ENCODE measurements around the gene NDUFA8. TPM values are rescaled to one million over a fixed set of nuclear protein-coding genes. Genes with fewer than 3 reads are reported as not detected.

Gene NDUFA8
- total RNA-seq, 1 experiment from 2014 or later = 38.8 TPM

- H3K4me1 Mint-ChIP-seq (ENCODE audit: low read depth, unreplicated experiment) = no peaks in the 10 kb centered on the region
- no peak overlapping the region for H3K27ac Mint-ChIP-seq (ENCODE audit: unreplicated experiment)
- intact Hi-C loops (cut with micrococcal nuclease; ENCODE audit: unreplicated experiment) = no loop called here
- H3K27me3 Mint-ChIP-seq (ENCODE audit: unreplicated experiment) = peaks cover 30% of the 10 kb centered on the region
- TF ChIP-seq CTCF (IDR thresholded peaks at IDR 0.05; ENCODE audit: unreplicated experiment) = no peak
- no TSS peak for BruUV-seq (replicated peaks)
- CTCF ChIA-PET = no interaction called here
- H3K9me3 Mint-ChIP-seq (ENCODE audit: low read depth, unreplicated experiment) = no peaks in the 10 kb centered on the region
- H3K4me3 Mint-ChIP-seq (ENCODE audit: low read depth, unreplicated experiment) = no peak overlapping the region
- no peaks in the 10 kb centered on the region for H3K36me3 Mint-ChIP-seq (ENCODE audit: insufficient read depth, unreplicated experiment)
- DNase-seq = no peak
Observed at GRCh38 chr9:122179690-122180074, 20.1 kb upstream of the NDUFA8 start.

- no peak overlapping the region for H3K4me3 Mint-ChIP-seq (ENCODE audit: low read depth, unreplicated experiment)
- no TSS peak for BruUV-seq (replicated peaks)
- intact Hi-C loops (cut with micrococcal nuclease; ENCODE audit: unreplicated experiment) = no loop called here
- H3K27ac Mint-ChIP-seq (ENCODE audit: unreplicated experiment) = no peak overlapping the region
- H3K4me1 Mint-ChIP-seq (ENCODE audit: low read depth, unreplicated experiment) = no peaks in the 10 kb centered on the region
- H3K9me3 Mint-ChIP-seq (ENCODE audit: low read depth, unreplicated experiment) = no peaks in the 10 kb centered on the region
- CTCF ChIA-PET = no interaction called here
- TF ChIP-seq CTCF (IDR thresholded peaks at IDR 0.05; ENCODE audit: unreplicated experiment) = no peak
- H3K27me3 Mint-ChIP-seq (ENCODE audit: unreplicated experiment) = peaks cover 35% of the 10 kb centered on the region
- no peaks in the 10 kb centered on the region for H3K36me3 Mint-ChIP-seq (ENCODE audit: insufficient read depth, unreplicated experiment)
- no peak for DNase-seq
Observed at GRCh38 chr9:122179054-122179689, 19.6 kb upstream of the NDUFA8 start.

GRCh38 chr9:122176916-122177315 is 17.3 kb upstream of the NDUFA8 start:
- Mint-ChIP-seq H3K9me3 (ENCODE audit: low read depth, unreplicated experiment) (no peaks in the 10 kb centered on the region), H3K36me3 (ENCODE audit: insufficient read depth, unreplicated experiment) (no peaks in the 10 kb centered on the region), H3K27me3 (ENCODE audit: unreplicated experiment) (peaks cover 38% of the 10 kb centered on the region), H3K27ac (ENCODE audit: unreplicated experiment) (no peak overlapping the region), H3K4me1 (ENCODE audit: low read depth, unreplicated experiment) (no peaks in the 10 kb centered on the region), H3K4me3 (ENCODE audit: low read depth, unreplicated experiment) (no peak overlapping the region)
- no TSS peak for BruUV-seq (replicated peaks)
- DNase-seq = no peak
- TF ChIP-seq CTCF (IDR thresholded peaks at IDR 0.05; ENCODE audit: unreplicated experiment) = no peak
- CTCF ChIA-PET = no interaction called here
- intact Hi-C loops (cut with micrococcal nuclease; ENCODE audit: unreplicated experiment) = no loop called here

GRCh38 chr9:122173670-122174069 is 14.1 kb upstream of the NDUFA8 start:
- no peaks in the 10 kb centered on the region for H3K9me3 Mint-ChIP-seq (ENCODE audit: low read depth, unreplicated experiment)
- no peak for TF ChIP-seq CTCF (IDR thresholded peaks at IDR 0.05; ENCODE audit: unreplicated experiment)
- H3K4me1 Mint-ChIP-seq (ENCODE audit: low read depth, unreplicated experiment) = no peaks in the 10 kb centered on the region
- H3K4me3 Mint-ChIP-seq (ENCODE audit: low read depth, unreplicated experiment) = no peak overlapping the region
- H3K36me3 Mint-ChIP-seq (ENCODE audit: insufficient read depth, unreplicated experiment) = no peaks in the 10 kb centered on the region
- intact Hi-C loops (cut with micrococcal nuclease; ENCODE audit: unreplicated experiment) = no loop called here
- CTCF ChIA-PET = no interaction called here
- DNase-seq = no peak
- no peak overlapping the region for H3K27ac Mint-ChIP-seq (ENCODE audit: unreplicated experiment)
- peaks cover 58% of the 10 kb centered on the region for H3K27me3 Mint-ChIP-seq (ENCODE audit: unreplicated experiment)
- BruUV-seq (replicated peaks) = no TSS peak

All from Calu3 (cell line).